ENCODE measurements around the gene RAB40B.

GRCh38 chr17:82665891-82666290, 32.6 kb downstream of the RAB40B start:
- TF ChIP-seq EZH2 (IDR thresholded peaks at IDR 0.05; ENCODE audit: low read length, unreplicated experiment) (no peak), CTCF (conservative IDR thresholded peaks at IDR 0.05; ENCODE audit: low read depth, low read length) (no peak), EZH2phosphoT487 (IDR thresholded peaks at IDR 0.05; ENCODE audit: borderline replicate concordance, low read length) (no peak)
